H1 (cell line): Measurements from ENCODE around the gene CACNA1C. TPM values are rescaled to one million over a fixed set of nuclear protein-coding genes. Genes with fewer than 3 reads are reported as not detected.

Experiments used
- CTCF ChIA-PET: fragments of 300-600 bp; sonication (Branson Sonifier 250); formaldehyde crosslinking; loops from one replicate; lab custom pipeline; 2021; ENCODE audit not compliant: partially characterized antibody; lab: Charles Lee
- POLR2A ChIA-PET: fragments of 300-600 bp; sonication (Branson Sonifier 250); formaldehyde crosslinking; loops from one replicate; lab custom pipeline; 2021; ENCODE audit warnings: inconsistent platforms; ENCODE audit not compliant: partially characterized antibody; lab: Charles Lee
- DNase-seq, 2 experiments: peaks; one replicate each; pipeline versions ENCODE4 v3.0.0 to v3.0.0-alpha.2; 2010 to 2022; ENCODE audit warnings: low spot score in 2 of 2, low read depth in 1 of 2, mixed read lengths in 1 of 2
- FAIRE-seq: peaks from 2 replicates; lab custom pipeline; 2011; peaks lifted over from hg19 to GRCh38; lab: Jason Lieb, UNC
- H2AFZ ChIP-seq: 2 replicates; pipeline ENCODE4 v1.8.1; 2012; ENCODE audit warnings: low read length, inconsistent platforms
- H2AK5ac ChIP-seq: 2 replicates; pipeline ENCODE4 v1.6.1; 2013; ENCODE audit warnings: low read depth, low read length
- H2BK120ac ChIP-seq: replicated peaks from 2 replicates; pipeline ENCODE3; 2013; ENCODE audit warnings: low read depth, low read length, inconsistent platforms
- H2BK12ac ChIP-seq: 2 replicates; pipeline ENCODE4 v1.6.1; 2013; ENCODE audit warnings: low read depth, low read length
- H2BK15ac ChIP-seq: 2 replicates; pipeline ENCODE4 v1.6.1; 2013; ENCODE audit warnings: low read length
- H2BK20ac ChIP-seq: 2 replicates; pipeline ENCODE4 v1.6.1; 2013; ENCODE audit warnings: low read length
- H2BK5ac ChIP-seq: 2 replicates; pipeline ENCODE4 v1.6.1; 2013; ENCODE audit warnings: low read depth, low read length
- H3K14ac ChIP-seq: 2 replicates; pipeline ENCODE4 v1.6.1; 2013; ENCODE audit warnings: inconsistent platforms; ENCODE audit not compliant: insufficient read length
- H3K18ac ChIP-seq: 2 replicates; pipeline ENCODE4 v1.6.1; 2013; ENCODE audit warnings: low read length; ENCODE audit errors: extremely low read depth
- H3K23ac ChIP-seq: 2 replicates; pipeline ENCODE4 v1.6.1; 2013; ENCODE audit warnings: inconsistent platforms; ENCODE audit not compliant: insufficient read length
- H3K23me2 ChIP-seq: 2 replicates; pipeline ENCODE4 v1.6.1; 2013; ENCODE audit warnings: low read depth, low read length
- H3K27ac ChIP-seq: 2 replicates; pipeline ENCODE4 v1.6.1; 2011; ENCODE audit warnings: low read depth, low read length, inconsistent platforms
- H3K27me3 ChIP-seq, 4 experiments: replicated peaks in 1 of 4; 1 replicate in 1 of 4; 2 replicates in 3 of 4; pipeline versions ENCODE4 v1.6.1 to v1.8.1; 2011 to 2013; ENCODE audit warnings: low read length in 3 of 4, mild to moderate bottlenecking in 3 of 4, inconsistent platforms in 2 of 4, mixed read lengths in 2 of 4, moderate library complexity in 1 of 4; ENCODE audit not compliant: control insufficient read depth in 3 of 4, insufficient read depth in 3 of 4; ENCODE audit errors: extremely low read depth in 1 of 4
- H3K36me3 ChIP-seq, 4 experiments: 2 replicates each; pipeline versions ENCODE4 v1.6.1 to v1.8.1; 2011 to 2013; ENCODE audit warnings: mild to moderate bottlenecking in 4 of 4, low read length in 3 of 4, moderate library complexity in 2 of 4, control low read depth in 1 of 4, inconsistent platforms in 1 of 4; ENCODE audit not compliant: insufficient read depth in 4 of 4, control insufficient read depth in 2 of 4
- H3K4ac ChIP-seq: replicated peaks from 2 replicates; pipeline ENCODE3; 2013; ENCODE audit warnings: low read length, low read depth, mixed read lengths, inconsistent platforms; ENCODE audit not compliant: insufficient read length
- H3K4me1 ChIP-seq, 4 experiments: replicated peaks in 1 of 4; 1 replicate in 1 of 4; 2 replicates in 3 of 4; pipeline versions ENCODE4 v1.6.1 to v1.8.1; 2011 to 2013; ENCODE audit warnings: low read length in 3 of 4, inconsistent platforms in 2 of 4, mixed read lengths in 1 of 4; ENCODE audit not compliant: insufficient read depth in 4 of 4, control insufficient read depth in 3 of 4
- H3K4me2 ChIP-seq, 2 experiments: 2 replicates each; pipeline versions ENCODE4 v1.6.1 to v1.8.1; 2011 to 2013; ENCODE audit warnings: low read depth in 2 of 2, low read length in 2 of 2, control low read depth in 1 of 2, inconsistent platforms in 1 of 2, mild to moderate bottlenecking in 1 of 2; ENCODE audit not compliant: insufficient read depth in 1 of 2
- H3K4me3 ChIP-seq, 4 experiments: fragments of 200-600, 300-600 bp in 1 of 4; sonication (generic), shearing (Covaris generic), sonication (Bioruptor Twin) in 1 of 4; 2 replicates each; pipeline versions ENCODE4 v1.5.1 to v1.8.1; 2011 to 2016; ENCODE audit warnings: low read length in 4 of 4, low read depth in 3 of 4, control low read depth in 2 of 4, inconsistent platforms in 2 of 4, mild to moderate bottlenecking in 2 of 4, mixed read lengths in 1 of 4, moderate library complexity in 1 of 4; ENCODE audit not compliant: insufficient read depth in 2 of 4; ENCODE audit errors: extremely low read depth in 1 of 4
- H3K56ac ChIP-seq: replicated peaks from 2 replicates; pipeline ENCODE3; 2013; ENCODE audit warnings: low read depth, mild to moderate bottlenecking, mixed read lengths, low read length, inconsistent platforms; ENCODE audit not compliant: insufficient read length
- H3K79me1 ChIP-seq: 2 replicates; pipeline ENCODE4 v1.6.1; 2013; ENCODE audit warnings: low read depth, low read length, control low read depth
- H3K79me2 ChIP-seq, 2 experiments: 2 replicates each; pipeline versions ENCODE4 v1.6.1 to v1.8.1; 2012 to 2013; ENCODE audit warnings: low read length in 2 of 2, mild to moderate bottlenecking in 2 of 2, inconsistent platforms in 1 of 2; ENCODE audit not compliant: insufficient read depth in 2 of 2, control insufficient read depth in 1 of 2
- H3K9ac ChIP-seq, 4 experiments: replicated peaks in 1 of 4; 1 replicate in 1 of 4; 2 replicates in 3 of 4; pipeline versions ENCODE4 v1.6.1 to v1.8.1; 2011 to 2013; ENCODE audit warnings: low read depth in 3 of 4, low read length in 3 of 4, control low read depth in 2 of 4, mild to moderate bottlenecking in 2 of 4, moderate library complexity in 2 of 4, inconsistent platforms in 1 of 4; ENCODE audit errors: extremely low read depth in 1 of 4
- H3K9me3 ChIP-seq, 2 experiments: 2 replicates each; pipeline versions ENCODE4 v1.6.1 to v1.8.1; 2012 to 2013; ENCODE audit warnings: mild to moderate bottlenecking in 2 of 2, moderate library complexity in 2 of 2, control low read depth in 1 of 2, inconsistent platforms in 1 of 2, low read depth in 1 of 2, low read length in 1 of 2, mixed read lengths in 1 of 2; ENCODE audit not compliant: insufficient read depth in 2 of 2
- H4K20me1 ChIP-seq, 2 experiments: replicated peaks in 1 of 2; 2 replicates each; pipeline versions ENCODE3 to v1.8.1; 2011 to 2013; ENCODE audit warnings: inconsistent platforms in 2 of 2, low read length in 2 of 2, mild to moderate bottlenecking in 1 of 2; ENCODE audit not compliant: insufficient read depth in 2 of 2, control insufficient read depth in 1 of 2
- H4K5ac ChIP-seq: 2 replicates; pipeline ENCODE4 v1.6.1; 2013; ENCODE audit warnings: low read length, low read depth, mixed read lengths, inconsistent platforms; ENCODE audit not compliant: insufficient read length
- H4K8ac ChIP-seq: 2 replicates; pipeline ENCODE4 v1.8.0; 2013; ENCODE audit warnings: mild to moderate bottlenecking, moderate library complexity, low read length, inconsistent platforms; ENCODE audit not compliant: insufficient read depth; ENCODE audit errors: extremely low read depth
- H4K91ac ChIP-seq: replicated peaks from 2 replicates; pipeline ENCODE3; 2013; ENCODE audit warnings: low read length, mixed read lengths, inconsistent platforms; ENCODE audit not compliant: insufficient read length
- CREB1 ChIP-seq: IDR thresholded peaks from 2 replicates; pipeline ENCODE4 v1.6.1; 2012; ENCODE audit warnings: inconsistent platforms
- CTCF ChIP-seq, 3 experiments: IDR thresholded peaks; 1 replicate in 2 of 3; 2 replicates in 1 of 3; pipeline versions ENCODE4 v1.5.1 to v1.6.1; 2011; ENCODE audit warnings: low read length in 3 of 3, mild to moderate bottlenecking in 3 of 3, inconsistent platforms in 2 of 3, low read depth in 1 of 3, moderate library complexity in 1 of 3; ENCODE audit not compliant: insufficient read depth in 1 of 3; ENCODE audit errors: control extremely low read depth in 1 of 3
- E2F6 ChIP-seq: IDR thresholded peaks from 2 replicates; pipeline ENCODE4 v1.6.1; 2012; ENCODE audit warnings: inconsistent platforms
- GABPA ChIP-seq: IDR thresholded peaks from 2 replicates; pipeline ENCODE4 v1.6.1; 2011; ENCODE audit warnings: mild to moderate bottlenecking, low read length, moderate library complexity, borderline replicate concordance; ENCODE audit not compliant: insufficient read depth
- KDM4A ChIP-seq: IDR thresholded peaks from one replicate; pipeline ENCODE4 v1.7.1; 2012; ENCODE audit warnings: low read depth, mild to moderate bottlenecking, moderate library complexity, low read length, inconsistent platforms; ENCODE audit not compliant: severe bottlenecking
- MAX ChIP-seq: IDR thresholded peaks from 2 replicates; pipeline ENCODE4 v1.6.1; 2012; ENCODE audit warnings: inconsistent platforms
- YY1 ChIP-seq: IDR thresholded peaks from 2 replicates; pipeline ENCODE4 v1.6.1; 2011; ENCODE audit warnings: low read depth, mild to moderate bottlenecking, low read length
- WGBS, 2 experiments: shearing (Covaris generic) in 1 of 2; methylation state at CpG; one replicate each; pipeline versions ENCODE4 v1.1.6 to v1.1.7; 2013 to 2015; ENCODE audit warnings: low lambda C conversion rate in 2 of 2, mixed read lengths in 2 of 2, inconsistent platforms in 1 of 2, low coverage in 1 of 2, missing lambda C conversion rate in 1 of 2; ENCODE audit not compliant: insufficient replicate concordance in 2 of 2, insufficient coverage in 1 of 2, insufficient read length in 1 of 2; ENCODE audit errors: extremely low coverage in 1 of 2, missing lambda C conversion rate in 1 of 2; 5-methylcytosine and 5-hydroxymethylcytosine counted together
- polyA plus RNA-seq, 7 experiments: library from polyadenylated mRNA; depleted of rRNA in 3 of 7; stranded (reverse) in 5 of 7; unstranded in 2 of 7; fragments of >200 nt in 5 of 7; fragments of 200-250 nt in 2 of 7; gene quantifications; 1 replicate in 5 of 7; 2 replicates in 1 of 7; 4 replicates in 1 of 7; pipeline versions ENCODE4 v1.2.1 to v1.2.3, GENCODE V29; 2011 to 2013; ENCODE audit warnings: missing spikeins in 2 of 7, mixed read lengths in 2 of 7
- total RNA-seq: library from RNA; stranded (reverse); fragmentation: NEBNext Ultra II Directional; extraction: Animal tissue kit (Norgen Biotek cat#: 25700); gene quantifications from 2 replicates; pipeline ENCODE4 v1.2.1, GENCODE V29; 2021

The CACNA1C gene
- total and polyA plus RNA-seq, 2 of the 8 experiments (the other 6 are each of a cell fraction or from before 2014, with no cell fraction given): 1.3 TPM

GRCh38 chr12:2652401-2653081 lies 599.8 kb downstream of the CACNA1C start:
- no peaks in the 10 kb centered on the region for H3K79me1 ChIP-seq
- H3K4ac ChIP-seq: no peak overlapping the region
- H3K9me3 ChIP-seq: no peaks in the 10 kb centered on the region
- peaks cover 0 to 5% (median 0%) of the 10 kb centered on the region in 4 experiments; a peak in 1 of 7 replicates for H3K4me1 ChIP-seq
- H4K91ac ChIP-seq: no peak overlapping the region
- 70% methylated on average over 31 of the region's 33 CpGs; no CpG with 5 or more reads in 1 of the 2 experiments for WGBS, 2 experiments
- peak overlapping the region; percentile 82; the same call in 1 of the 2 replicates for H4K8ac ChIP-seq
- no peaks in the 10 kb centered on the region for H3K36me3 ChIP-seq
- no peak overlapping the region for H2BK120ac ChIP-seq
- H3K9ac ChIP-seq: no peak overlapping the region
- no peaks in the 10 kb centered on the region for H3K79me2 ChIP-seq
- DNase-seq: peak in 1 of 2 experiments; percentile 69
- H3K18ac ChIP-seq: no peak overlapping the region
- ChIA-PET POLR2A (interaction anchor here (0.7 to 1.3 kb wide), 2 partner anchors 11 to 30 kb away, joined by 3 to 4 read pairs; no protein-coding TSS in a partner anchor), CTCF (interaction anchor here (0.6 to 4.0 kb wide), 22 partner anchors 8 to 506 kb away, joined by 3 to 23 read pairs (median 4); no protein-coding TSS in a partner anchor)
- H3K14ac ChIP-seq: no peak overlapping the region
- H3K23me2 ChIP-seq: no peaks in the 10 kb centered on the region
- H3K4me2 ChIP-seq: no peak overlapping the region
- H4K5ac ChIP-seq: no peak overlapping the region
- H2BK5ac ChIP-seq: peak overlapping the region; percentile 2; the same call in 1 of the 2 replicates
- no peak overlapping the region for H2BK20ac ChIP-seq
- no peak for FAIRE-seq
- no peak overlapping the region for H2AK5ac ChIP-seq
- H2BK15ac ChIP-seq: no peak overlapping the region
- H2AFZ ChIP-seq: peak overlapping the region; percentile 54; the same call in 1 of the 2 replicates
- H2BK12ac ChIP-seq: 0 out of 2 replicates have a peak overlapping the region, but pooled peaks have one; percentile 3
- no peaks in the 10 kb centered on the region for H3K27me3 ChIP-seq
- no peak overlapping the region for H3K23ac ChIP-seq
- H3K27ac ChIP-seq: no peak overlapping the region
- H3K56ac ChIP-seq: no peak overlapping the region
- H3K4me3 ChIP-seq: no peak overlapping the region
- no peaks in the 10 kb centered on the region for H4K20me1 ChIP-seq
- peak; percentile 70; the same call in 1 of the 2 replicates for TF ChIP-seq YY1
- TF ChIP-seq GABPA: peak; percentile 56; the same call in 1 of the 2 replicates
- 0 out of 2 replicates have a peak, but pooled peaks have one; percentile 9 for TF ChIP-seq E2F6
- peak; percentile 64 for TF ChIP-seq CREB1
- TF ChIP-seq CTCF (IDR thresholded peaks at IDR 0.05; ENCODE audit: control extremely low read depth in 1 of 3, insufficient read depth in 1 of 3, low read depth in 1 of 3, low read length in 3 of 3): peak; percentile 59 to 76 (median 66)
- peak; percentile 27 for TF ChIP-seq KDM4A
- peak; percentile 30; the same call in 1 of the 2 replicates for TF ChIP-seq MAX
